Measurements from ENCODE around the gene TTBK2.

The TTBK2 gene

DNA sequence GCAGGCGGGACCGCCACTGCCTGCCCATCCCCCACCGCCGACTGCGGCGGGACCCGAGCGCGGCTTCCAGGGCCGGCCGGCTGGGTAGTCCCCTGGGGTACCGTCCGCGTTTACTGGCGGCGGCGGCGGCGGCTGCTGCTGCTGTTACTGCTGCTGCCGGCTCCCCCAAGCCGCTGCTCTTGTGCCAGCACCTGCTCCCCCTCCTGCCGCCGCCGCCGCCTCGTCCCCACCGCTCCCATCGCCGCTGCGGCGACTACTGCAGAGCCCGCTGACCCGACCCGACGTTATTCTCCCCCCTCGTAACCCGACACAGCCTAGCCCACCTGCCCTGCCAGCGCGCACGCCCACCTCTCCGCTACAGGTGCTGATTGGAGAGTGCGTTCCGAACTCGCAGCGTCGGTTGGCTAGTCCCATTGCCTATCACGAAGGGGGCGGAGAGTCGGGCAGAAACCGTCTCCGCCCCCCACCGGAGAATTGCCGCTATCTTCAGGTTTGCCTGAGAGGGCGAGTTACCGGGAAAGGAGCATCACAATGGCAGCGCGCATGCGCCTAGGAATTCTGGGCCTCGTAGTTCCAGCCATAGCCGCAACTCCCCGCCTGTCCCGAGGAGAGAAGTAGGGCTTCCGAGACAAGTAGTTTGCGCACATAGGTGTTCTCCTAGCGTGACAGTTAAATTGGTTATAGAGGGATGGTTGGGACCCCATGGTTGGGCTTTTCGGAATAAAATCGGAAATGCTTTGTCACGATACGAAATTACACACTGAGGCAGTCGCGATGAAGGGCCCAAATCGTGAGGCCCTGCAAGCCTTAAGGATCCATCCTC, at the start of gene TTBK2 (continued):
- TF ChIP-seq ZFHX2 (tag by site-specific recombination; conservative IDR thresholded peaks at IDR 0.05) (peak; percentile 89), ZNF843 (tag by site-specific recombination; IDR thresholded peaks at IDR 0.05) (no peak), ZNF623 (tag by site-specific recombination; IDR thresholded peaks at IDR 0.05) (no peak), ZNF404 (tag by site-specific recombination; IDR thresholded peaks at IDR 0.05) (no peak), ZBTB7A (tag by site-specific recombination; IDR thresholded peaks at IDR 0.05; ENCODE audit: low read depth) (peak; percentile 86), ZNF169 (tag by site-specific recombination; IDR thresholded peaks at IDR 0.05) (no peak), ZNF837 (tag by site-specific recombination; IDR thresholded peaks at IDR 0.05) (no peak), KLF17 (tag by site-specific recombination; IDR thresholded peaks at IDR 0.05) (no peak; the same call in 1 of the 2 replicates), ZNF16 (tag by site-specific recombination; IDR thresholded peaks at IDR 0.05; ENCODE audit: low read depth) (no peak), ZBTB49 (tag by site-specific recombination; IDR thresholded peaks at IDR 0.05; ENCODE audit: low read depth) (no peak), ZNF394 (tag by site-specific recombination; IDR thresholded peaks at IDR 0.05; ENCODE audit: borderline replicate concordance) (no peak), WT1 (tag by site-specific recombination; IDR thresholded peaks at IDR 0.05) (no peak), ZBTB48 (tag by site-specific recombination; IDR thresholded peaks at IDR 0.05) (no peak), ZNF341 (tag by site-specific recombination; IDR thresholded peaks at IDR 0.05; ENCODE audit: low read depth) (peak; percentile 96), ZNF624 (tag by site-specific recombination; IDR thresholded peaks at IDR 0.05) (no peak), ZNF416 (tag by site-specific recombination; IDR thresholded peaks at IDR 0.05) (no peak), HOXD13 (CRISPR knock-in tag; IDR thresholded peaks at IDR 0.05; ENCODE audit: borderline replicate concordance) (no peak), ZNF174 (tag by site-specific recombination; IDR thresholded peaks at IDR 0.05) (no peak), KLF1 (tag by site-specific recombination; IDR thresholded peaks at IDR 0.05) (peak; percentile 59), ZNF350 (tag by site-specific recombination; IDR thresholded peaks at IDR 0.05) (no peak), PBX3 (CRISPR knock-in tag; IDR thresholded peaks at IDR 0.05) (peak; percentile 97), BCL11A (tag by site-specific recombination; IDR thresholded peaks at IDR 0.05; ENCODE audit: low read depth) (no peak), ZNF274 (IDR thresholded peaks at IDR 0.05; ENCODE audit: low read length) (no peak), ZNF274 (tag by site-specific recombination; IDR thresholded peaks at IDR 0.05; ENCODE audit: borderline replicate concordance) (no peak)
- TF ChIP-seq, protein P1, sequence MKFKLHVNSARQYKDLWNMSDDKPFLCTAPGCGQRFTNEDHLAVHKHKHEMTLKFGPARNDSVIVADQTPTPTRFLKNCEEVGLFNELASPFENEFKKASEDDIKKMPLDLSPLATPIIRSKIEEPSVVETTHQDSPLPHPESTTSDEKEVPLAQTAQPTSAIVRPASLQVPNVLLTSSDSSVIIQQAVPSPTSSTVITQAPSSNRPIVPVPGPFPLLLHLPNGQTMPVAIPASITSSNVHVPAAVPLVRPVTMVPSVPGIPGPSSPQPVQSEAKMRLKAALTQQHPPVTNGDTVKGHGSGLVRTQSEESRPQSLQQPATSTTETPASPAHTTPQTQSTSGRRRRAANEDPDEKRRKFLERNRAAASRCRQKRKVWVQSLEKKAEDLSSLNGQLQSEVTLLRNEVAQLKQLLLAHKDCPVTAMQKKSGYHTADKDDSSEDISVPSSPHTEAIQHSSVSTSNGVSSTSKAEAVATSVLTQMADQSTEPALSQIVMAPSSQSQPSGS (tag by site-specific recombination; IDR thresholded peaks at IDR 0.05; ENCODE audit: low read depth), result no peak
- TF ChIP-seq, protein P2, sequence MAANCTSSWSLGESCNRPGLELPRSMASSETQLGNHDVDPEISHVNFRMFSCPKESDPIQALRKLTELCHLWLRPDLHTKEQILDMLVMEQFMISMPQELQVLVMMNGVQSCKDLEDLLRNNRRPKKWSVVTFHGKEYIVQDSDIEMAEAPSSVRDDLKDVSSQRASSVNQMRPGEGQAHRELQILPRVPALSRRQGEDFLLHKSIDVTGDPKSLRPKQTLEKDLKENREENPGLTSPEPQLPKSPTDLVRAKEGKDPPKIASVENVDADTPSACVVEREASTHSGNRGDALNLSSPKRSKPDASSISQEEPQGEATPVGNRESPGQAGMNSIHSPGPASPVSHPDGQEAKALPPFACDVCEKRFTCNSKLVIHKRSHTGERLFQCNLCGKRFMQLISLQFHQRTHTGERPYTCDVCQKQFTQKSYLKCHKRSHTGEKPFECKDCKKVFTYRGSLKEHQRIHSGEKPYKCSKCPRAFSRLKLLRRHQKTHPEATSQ (tag by site-specific recombination; IDR thresholded peaks at IDR 0.05), result no peak
- TF ChIP-seq, protein P3, sequence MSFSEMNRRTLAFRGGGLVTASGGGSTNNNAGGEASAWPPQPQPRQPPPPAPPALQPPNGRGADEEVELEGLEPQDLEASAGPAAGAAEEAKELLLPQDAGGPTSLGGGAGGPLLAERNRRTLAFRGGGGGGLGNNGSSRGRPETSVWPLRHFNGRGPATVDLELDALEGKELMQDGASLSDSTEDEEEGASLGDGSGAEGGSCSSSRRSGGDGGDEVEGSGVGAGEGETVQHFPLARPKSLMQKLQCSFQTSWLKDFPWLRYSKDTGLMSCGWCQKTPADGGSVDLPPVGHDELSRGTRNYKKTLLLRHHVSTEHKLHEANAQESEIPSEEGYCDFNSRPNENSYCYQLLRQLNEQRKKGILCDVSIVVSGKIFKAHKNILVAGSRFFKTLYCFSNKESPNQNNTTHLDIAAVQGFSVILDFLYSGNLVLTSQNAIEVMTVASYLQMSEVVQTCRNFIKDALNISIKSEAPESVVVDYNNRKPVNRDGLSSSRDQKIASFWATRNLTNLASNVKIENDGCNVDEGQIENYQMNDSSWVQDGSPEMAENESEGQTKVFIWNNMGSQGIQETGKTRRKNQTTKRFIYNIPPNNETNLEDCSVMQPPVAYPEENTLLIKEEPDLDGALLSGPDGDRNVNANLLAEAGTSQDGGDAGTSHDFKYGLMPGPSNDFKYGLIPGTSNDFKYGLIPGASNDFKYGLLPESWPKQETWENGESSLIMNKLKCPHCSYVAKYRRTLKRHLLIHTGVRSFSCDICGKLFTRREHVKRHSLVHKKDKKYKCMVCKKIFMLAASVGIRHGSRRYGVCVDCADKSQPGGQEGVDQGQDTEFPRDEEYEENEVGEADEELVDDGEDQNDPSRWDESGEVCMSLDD (tag by site-specific recombination; IDR thresholded peaks at IDR 0.05), result peak; percentile 56

Data from HEK293 (cell line).